GM18520 (cell line): Measurements from ENCODE around the gene LPCAT1.
A peak's percentile ranks its signal among the peaks of the same experiment; 100 is the strongest.

Source experiments
- ATAC-seq: cut with Tn5 transposase; IDR thresholded peaks from one replicate; pipeline ENCODE4 v1.9.1; 2021; ENCODE audit not compliant: unreplicated experiment

The LPCAT1 gene

DNA sequence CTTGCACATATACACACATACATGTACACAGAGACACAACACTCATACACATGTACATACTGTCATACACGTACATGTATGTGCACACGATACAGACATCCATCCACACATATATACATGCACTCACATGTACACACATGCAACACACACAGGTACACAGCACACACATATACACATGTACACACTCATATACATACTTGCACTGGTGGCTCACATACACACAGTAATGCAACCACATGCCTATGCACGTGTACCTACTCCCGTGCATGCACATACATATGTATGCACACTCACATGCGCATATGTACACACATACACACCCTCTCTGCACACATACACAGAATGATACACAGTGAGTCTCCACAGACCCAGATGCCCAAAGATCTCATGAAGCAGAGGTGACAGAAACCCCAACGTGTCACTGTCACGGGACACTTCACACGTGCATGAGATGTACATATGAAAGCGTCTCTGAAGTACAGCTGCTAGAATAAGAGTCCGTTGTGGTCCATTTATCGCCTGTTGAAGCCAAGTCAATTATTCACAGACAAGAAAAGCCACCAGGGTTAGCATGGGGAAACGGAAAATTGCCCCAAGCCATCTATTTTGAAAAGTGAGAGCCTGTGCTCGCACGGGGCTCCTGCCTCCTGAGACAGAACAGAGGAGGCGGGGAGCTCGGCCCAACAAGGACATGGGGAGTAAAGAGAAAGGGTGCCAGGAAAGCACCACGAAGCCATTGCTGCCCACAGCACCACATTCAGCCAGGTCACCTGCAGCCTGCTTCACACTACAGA is 24.9 kb downstream of the LPCAT1 start:
- peak; percentile 27 for ATAC-seq

DNA sequence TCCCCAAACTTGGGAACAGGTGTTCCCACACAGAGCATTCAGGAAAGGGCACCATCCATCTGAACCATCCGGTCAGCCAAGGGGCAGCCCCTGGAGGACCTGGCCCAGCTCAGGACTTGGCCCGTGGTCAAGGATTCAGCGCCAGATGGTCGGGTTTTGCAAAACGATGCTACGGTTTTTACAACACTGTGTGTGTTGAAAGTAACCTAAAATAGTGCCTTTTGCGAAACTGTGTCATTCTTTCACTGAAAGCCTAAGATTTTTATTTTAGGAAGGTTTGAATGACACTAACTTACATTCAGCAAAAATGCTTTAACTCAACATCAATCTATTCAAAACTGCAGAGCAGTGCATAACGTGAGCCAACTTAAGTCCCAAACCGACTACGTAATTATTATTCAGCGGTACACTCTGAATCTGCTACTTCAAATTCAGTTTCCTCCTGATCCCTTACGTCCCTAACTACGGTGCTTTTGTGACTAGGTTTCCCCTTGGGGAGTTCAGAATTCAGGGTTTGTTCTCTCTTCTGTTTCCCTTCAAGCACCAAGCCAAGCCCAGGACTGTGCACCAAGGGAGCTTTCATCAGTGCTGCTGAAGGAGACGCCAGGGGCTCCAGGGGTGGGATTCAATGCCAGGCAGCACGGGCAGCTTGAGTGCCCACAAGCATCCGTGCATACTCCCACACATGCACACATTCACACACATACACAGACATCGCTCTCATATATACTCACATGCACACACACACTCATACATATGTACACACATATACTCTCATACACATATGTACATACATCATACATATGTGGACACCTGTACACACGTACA is 25.8 kb downstream of the LPCAT1 start:
- peak; percentile 20 for ATAC-seq

DNA sequence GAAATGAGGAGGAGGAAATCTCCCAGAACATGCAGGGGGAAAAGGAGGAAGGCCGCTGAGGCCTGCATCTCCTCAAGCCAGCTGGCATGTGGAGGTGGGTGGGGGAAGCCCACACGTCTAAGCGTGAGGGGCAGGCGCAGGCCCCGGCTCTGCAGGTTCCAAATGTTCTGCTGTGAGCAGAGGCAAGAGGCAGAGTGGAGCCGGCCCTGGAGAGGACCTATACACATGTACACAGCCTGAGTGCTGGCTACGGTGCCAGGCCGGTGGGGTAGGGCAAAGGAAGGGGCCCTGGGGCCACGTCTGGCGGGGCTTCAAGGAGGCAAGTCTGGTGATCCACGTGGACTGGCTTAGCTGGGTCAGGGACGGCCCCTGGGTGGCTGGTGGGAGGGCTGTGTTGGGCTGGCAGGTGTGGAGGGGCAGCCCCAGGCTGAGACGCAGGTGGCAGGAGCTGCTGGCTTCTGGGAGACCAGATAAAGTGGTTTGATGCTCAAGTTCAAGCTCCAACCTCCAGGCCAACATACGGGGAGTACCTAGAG is 26.4 kb downstream of the LPCAT1 start:
- ATAC-seq, result peak; percentile 19

- ATAC-seq, result no peak
These were observed 28.2 kb downstream of the LPCAT1 start for GRCh38 chr5:1495525-1495897.

GRCh38 chr5:1494780-1495524 is 28.8 kb downstream of the LPCAT1 start:
- ATAC-seq, result peak; percentile 29

GRCh38 chr5:1493941-1494340 is 29.8 kb downstream of the LPCAT1 start:
- no peak for ATAC-seq

DNA sequence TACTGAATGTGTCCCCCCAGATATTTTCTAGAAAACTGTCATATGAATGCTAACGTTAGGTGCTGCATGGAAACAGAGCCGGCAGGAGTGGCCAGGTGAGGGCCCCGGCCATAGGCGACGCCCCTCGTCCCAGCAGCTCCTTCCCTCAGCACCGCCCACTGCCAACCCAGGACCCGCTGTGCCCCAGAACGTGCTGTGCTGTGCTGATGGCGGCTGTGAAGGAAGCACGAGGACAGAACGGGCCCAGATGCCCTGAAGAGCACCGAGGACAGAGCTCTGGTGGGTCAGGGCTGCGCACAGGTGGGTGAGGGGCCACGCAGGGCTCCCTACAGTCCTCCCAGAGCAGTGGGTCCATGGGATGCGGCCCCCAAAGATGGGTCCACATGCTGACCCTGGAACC is 30.3 kb downstream of the LPCAT1 start:
- ATAC-seq, result no peak

DNA sequence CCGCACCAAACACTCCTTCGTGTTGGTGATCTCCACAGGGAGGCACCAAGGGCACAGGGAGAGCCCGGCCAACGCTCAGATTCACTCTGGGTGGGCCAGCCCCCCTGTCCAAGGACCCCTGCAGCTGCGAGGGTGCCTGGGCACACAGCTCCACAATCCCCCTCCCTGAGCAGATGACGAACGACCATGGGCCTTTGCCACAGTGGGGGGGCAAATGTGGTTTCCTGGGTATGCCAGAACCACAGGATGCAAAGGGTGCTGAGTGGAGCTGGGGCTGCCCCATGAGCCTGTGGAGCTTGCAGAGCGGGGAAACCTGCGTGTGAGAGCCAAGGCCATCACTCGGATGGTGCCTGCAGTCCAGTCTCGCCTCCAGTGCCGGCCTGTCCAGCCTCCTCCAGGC is 31.0 kb downstream of the LPCAT1 start:
- no peak for ATAC-seq

- ATAC-seq, result no peak
These were observed 33.4 kb downstream of the LPCAT1 start for GRCh38 chr5:1490376-1490775.

- ATAC-seq, result no peak
These were observed 34.0 kb downstream of the LPCAT1 start for GRCh38 chr5:1489754-1490153.

- peak; percentile 34 for ATAC-seq
These were observed 34.7 kb downstream of the LPCAT1 start for GRCh38 chr5:1488882-1489680.

DNA sequence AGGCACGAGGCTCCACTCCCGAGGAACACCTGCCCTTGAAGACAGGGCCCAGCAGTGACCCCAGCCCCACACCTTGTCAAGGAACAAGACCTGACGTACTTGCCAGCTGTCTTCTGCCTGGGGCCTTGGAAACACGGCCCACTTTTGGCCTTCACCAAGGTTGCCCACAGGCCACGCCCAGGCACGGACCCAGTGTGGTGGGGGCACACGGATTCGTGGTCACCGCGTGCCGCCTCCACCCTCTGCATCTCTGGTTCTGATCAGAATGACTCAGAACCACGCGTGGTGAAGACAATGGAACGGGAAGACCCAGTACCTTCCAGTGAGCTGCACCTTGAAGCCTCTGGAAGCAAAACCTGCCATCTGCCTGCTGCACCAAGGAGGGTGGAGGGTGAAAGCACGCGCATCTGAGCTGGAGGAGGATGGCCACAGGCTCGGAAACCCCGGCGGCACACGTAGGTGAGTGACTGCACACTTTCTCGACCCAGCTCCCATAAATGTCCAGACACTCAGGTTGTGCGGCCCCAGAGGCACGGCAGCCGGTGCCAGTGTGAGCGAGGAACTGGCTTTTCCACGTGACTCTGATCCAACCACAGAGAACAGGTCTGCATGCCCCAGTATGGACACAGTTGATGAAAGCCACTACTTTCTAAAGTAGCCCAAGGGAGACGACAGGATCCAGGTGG is 36.5 kb downstream of the LPCAT1 start:
- no peak for ATAC-seq

DNA sequence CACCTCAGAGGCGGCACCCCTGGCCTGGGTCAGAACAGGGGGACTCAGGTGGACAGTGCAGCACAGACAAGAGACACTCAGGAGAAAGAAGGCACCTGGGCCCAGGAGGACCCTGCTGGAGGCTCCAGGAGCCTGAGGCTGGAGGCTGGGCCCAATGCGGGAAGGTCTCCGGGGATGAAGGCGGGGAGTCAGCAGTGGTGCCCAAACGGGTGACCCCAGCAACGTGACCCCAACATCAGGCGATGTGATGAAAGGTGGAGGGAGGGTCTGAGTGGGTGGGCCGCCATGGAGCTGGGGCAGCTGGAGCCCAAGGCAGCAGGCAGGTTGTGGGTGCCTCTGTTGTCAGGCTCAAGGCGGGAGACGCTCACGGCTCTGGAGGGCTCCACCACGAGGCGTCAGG is 37.5 kb downstream of the LPCAT1 start:
- ATAC-seq, result no peak

DNA sequence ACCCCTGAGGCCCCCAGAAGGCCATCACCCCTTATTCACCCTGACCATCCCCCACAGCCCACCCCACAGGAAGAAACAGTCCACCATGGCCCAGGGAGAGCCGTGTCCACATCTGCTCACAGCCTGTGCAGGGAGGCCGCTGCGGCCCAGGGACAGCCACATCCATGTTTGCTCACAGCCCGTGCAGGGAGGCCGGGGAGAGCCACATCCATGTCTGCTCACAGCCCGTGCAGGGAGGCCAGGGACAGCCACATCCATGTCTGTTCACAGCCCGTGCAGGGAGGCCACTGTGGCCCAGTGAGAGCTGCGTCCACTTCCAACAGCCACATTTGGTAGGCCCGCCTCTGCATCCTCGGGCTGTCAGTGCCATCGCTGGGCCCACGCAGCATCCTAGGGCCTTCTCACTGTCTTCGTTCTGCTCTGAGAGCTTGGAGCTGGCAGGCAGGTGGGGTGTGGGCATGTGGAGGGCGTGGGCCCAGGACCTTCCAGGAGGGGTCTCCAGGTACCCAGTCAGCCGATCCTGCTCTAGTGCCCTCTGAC is 38.1 kb downstream of the LPCAT1 start:
- no peak for ATAC-seq

DNA sequence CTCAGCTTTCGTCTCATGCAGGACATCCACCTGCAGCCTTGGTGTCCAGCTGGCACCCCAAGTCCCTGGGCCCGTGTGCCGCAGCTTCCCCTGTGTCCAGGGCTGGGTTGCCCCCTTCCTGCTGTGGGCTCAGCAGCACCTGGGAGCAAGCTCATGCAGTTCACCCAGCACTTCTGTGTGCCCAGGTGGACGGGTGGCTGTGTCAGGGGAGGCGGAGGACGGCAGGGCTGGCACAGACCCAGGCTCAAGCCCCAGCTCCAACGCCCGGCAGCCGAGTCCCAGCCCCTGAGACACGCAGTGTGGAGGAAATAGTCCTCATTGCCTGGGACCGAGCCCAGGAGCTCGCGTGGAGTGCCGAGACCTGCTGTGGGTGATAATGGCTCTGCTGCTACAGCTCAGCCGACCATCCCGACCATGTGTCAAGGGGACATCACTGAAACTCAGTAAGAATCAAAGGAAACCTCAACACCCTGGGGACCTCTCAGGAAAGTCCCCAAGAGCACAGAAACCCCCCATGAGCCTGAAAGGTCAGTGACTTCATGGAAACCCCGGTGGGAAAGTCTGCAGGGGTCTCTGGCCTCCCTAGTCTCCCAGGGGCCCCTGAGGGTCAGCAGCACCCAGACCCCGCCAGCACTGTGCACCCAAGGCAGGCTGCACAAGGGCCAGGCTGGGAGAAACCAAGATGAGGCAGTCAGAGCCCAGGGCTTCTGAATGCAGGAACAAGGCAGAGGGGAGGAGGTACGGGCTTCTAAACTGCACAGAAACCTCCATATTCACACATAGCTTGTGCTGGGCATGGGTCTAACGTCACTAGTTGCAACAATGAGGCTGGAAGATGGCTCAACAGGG is 38.8 kb downstream of the LPCAT1 start:
- peak; percentile 43 for ATAC-seq

DNA sequence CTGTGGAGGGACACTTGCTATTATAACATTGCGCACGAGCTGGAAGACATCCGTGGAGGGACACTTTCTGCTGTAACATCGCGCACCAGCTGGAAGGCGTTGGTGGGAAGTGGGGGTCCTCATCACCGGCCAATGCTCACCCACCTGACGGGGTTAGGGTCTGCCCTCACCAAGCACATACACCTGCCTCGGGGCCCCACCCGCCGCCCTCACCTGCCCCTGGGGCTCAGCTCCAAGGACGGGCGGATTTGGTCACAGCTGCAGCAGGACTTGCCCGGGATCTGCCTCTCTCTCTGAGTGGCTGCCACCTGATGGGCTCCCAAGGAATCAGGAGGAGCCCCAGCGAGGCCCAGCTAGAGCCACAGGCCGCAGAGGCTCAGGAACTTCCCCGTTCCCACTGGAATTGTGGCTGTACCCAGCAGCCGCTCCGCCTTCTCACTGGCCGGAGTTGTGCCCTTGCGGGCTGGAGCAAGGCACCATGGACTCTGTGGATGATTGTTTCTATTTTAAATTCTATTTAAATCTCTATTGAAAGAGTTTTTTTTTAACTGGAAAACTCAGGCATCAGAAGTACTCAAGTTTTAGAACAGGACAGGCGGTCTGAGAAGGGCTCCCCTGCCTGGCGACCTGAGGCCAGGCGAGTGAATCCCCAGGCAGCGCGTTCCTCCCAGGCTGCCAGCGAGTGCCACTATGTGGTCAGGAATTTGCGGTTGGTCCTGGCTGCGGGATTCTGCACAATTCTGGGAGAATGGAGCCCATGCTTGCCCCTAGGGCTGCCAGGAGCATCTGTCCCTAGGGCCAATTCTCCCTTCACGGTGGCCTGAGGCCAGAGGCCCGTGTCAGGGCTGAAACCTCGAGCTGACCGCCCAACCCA is 39.7 kb downstream of the LPCAT1 start:
- ATAC-seq, result no peak

- ATAC-seq, result no peak
These were observed 40.7 kb downstream of the LPCAT1 start for GRCh38 chr5:1483064-1483463.

DNA sequence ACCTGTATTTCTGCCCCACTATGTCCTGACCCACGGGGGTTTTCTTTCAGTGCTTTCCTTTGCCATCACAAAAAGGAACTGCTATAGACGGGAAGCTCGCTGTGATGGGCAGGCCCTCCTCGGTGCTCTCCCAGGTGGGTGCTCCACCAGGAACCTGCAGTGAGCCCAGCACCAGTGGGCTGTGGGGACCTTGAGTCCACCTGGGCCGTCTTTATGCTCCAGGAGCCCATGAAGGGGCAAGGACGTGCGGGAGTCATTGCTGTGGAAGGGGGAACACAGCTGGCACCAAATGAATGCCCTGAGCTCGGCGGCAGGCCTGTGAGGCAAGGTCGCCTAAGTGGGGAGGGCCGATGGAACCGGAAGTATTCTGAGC is 41.8 kb downstream of the LPCAT1 start:
- no peak for ATAC-seq
